A673 (cell line): Measurements from ENCODE around the gene QPCTL. TPM values are rescaled to one million over a fixed set of nuclear protein-coding genes. Genes with fewer than 3 reads are reported as not detected.

Source experiments
- BruUV-seq: library from RNA; stranded (reverse); fragments of 400-500 nt; replicated peaks from 2 replicates; lab custom pipeline; 2021; lab: Mats Ljungman, UMichigan
- CTCF ChIA-PET: fragments of 300-600 bp; sonication (Branson Sonifier 250); formaldehyde crosslinking; loops from one replicate; lab custom pipeline; 2022; ENCODE audit warnings: antibody characterized with exemption; lab: Charles Lee
- POLR2A ChIA-PET: fragments of 300-600 bp; sonication (Branson Sonifier 250); formaldehyde crosslinking; loops from one replicate; lab custom pipeline; 2022; ENCODE audit warnings: antibody characterized with exemption; ENCODE audit not compliant: low non-redundant PET; lab: Charles Lee
- DNase-seq: peaks from one replicate; pipeline ENCODE4 v3.0.0-alpha.2; 2015; ENCODE audit warnings: low spot score
- H3K27ac ChIP-seq: fragments of 200-600 bp; sonication (generic); 2 replicates; pipeline ENCODE4 v1.5.1; 2016; ENCODE audit warnings: mixed run types, low read depth, mild to moderate bottlenecking, mixed read lengths, antibody characterized with exemption, low read length; ENCODE audit not compliant: poor library complexity, severe bottlenecking
- H3K27me3 ChIP-seq: fragments of 200-600 bp; sonication (generic); replicated peaks from 2 replicates; pipeline ENCODE4 v1.6.1; 2017; ENCODE audit warnings: mixed run types, low read depth, mild to moderate bottlenecking, mixed read lengths, antibody characterized with exemption, low read length; ENCODE audit not compliant: insufficient read depth, poor library complexity
- H3K36me3 ChIP-seq: fragments of 200-600 bp; sonication (generic); 2 replicates; pipeline ENCODE4 v1.6.1; 2016; ENCODE audit warnings: mixed run types, mild to moderate bottlenecking, mixed read lengths, antibody characterized with exemption, low read length; ENCODE audit not compliant: insufficient read depth, poor library complexity, severe bottlenecking
- H3K4me1 ChIP-seq: fragments of 200-600 bp; sonication (generic); 2 replicates; pipeline ENCODE4 v1.6.1; 2017; ENCODE audit warnings: mixed run types, mild to moderate bottlenecking, mixed read lengths, antibody characterized with exemption, low read length; ENCODE audit not compliant: insufficient read depth, poor library complexity, severe bottlenecking
- H3K4me3 ChIP-seq: fragments of 200-600 bp; sonication (generic); 2 replicates; pipeline ENCODE4 v1.5.1; 2016; ENCODE audit warnings: low read depth, mixed run types, mild to moderate bottlenecking, mixed read lengths, low read length; ENCODE audit not compliant: poor library complexity, severe bottlenecking
- H3K9me3 ChIP-seq: fragments of 200-600 bp; sonication (generic); 2 replicates; pipeline ENCODE4 v1.6.1; 2016; ENCODE audit warnings: mixed run types, low read depth, mild to moderate bottlenecking, mixed read lengths, antibody characterized with exemption, low read length; ENCODE audit not compliant: poor library complexity, severe bottlenecking
- CTCF ChIP-seq: fragments of 300-800, 200-600 bp; sonication (generic); conservative IDR thresholded peaks from 2 replicates; pipeline ENCODE4 v1.5.1; 2017; ENCODE audit warnings: low read depth, mild to moderate bottlenecking, antibody characterized with exemption, low read length, moderate library complexity, mixed read lengths
- EZH2 ChIP-seq: fragments of 200-600 bp; sonication (generic); IDR thresholded peaks from 2 replicates; pipeline ENCODE4 v1.6.1; 2017; ENCODE audit warnings: borderline replicate concordance, low read depth, mild to moderate bottlenecking, mixed read lengths, antibody characterized with exemption, low read length; ENCODE audit not compliant: poor library complexity, severe bottlenecking
- intact Hi-C: fragments of 100-400 bp; cut with micrococcal nuclease; formaldehyde crosslinking; loops from one replicate; pipeline ENCODE4 v1.10.0; 2022; ENCODE audit not compliant: unreplicated experiment
- total RNA-seq: library from RNA; stranded (reverse); gene quantifications from 2 replicates; pipeline ENCODE4 v1.2.3, GENCODE V29; 2021

The QPCTL gene
- total RNA-seq, 1 experiment from 2014 or later, result 12.8 TPM

GRCh38 chr19:45701676-45702075 is 9.2 kb downstream of the QPCTL start:
- no peak for DNase-seq
- intact Hi-C loops, result no loop called here
- Histone ChIP-seq H3K36me3 (peaks cover 4% of the 10 kb centered on the region), H3K4me1 (no peaks in the 10 kb centered on the region), H3K9me3 (no peaks in the 10 kb centered on the region), H3K27ac (no peak overlapping the region), H3K4me3 (no peak overlapping the region), H3K27me3 (no peaks in the 10 kb centered on the region)
- no TSS peak for BruUV-seq
- ChIA-PET CTCF (interaction anchor here (0.7 kb wide), 1 partner anchor 217 kb away, joined by 3 read pairs; no protein-coding TSS in a partner anchor), POLR2A (no interaction called here)
- no peak for TF ChIP-seq EZH2
- TF ChIP-seq CTCF, result no peak

- no peaks in the 10 kb centered on the region for H3K27me3 ChIP-seq
- peaks cover 4% of the 10 kb centered on the region for H3K36me3 ChIP-seq
- POLR2A ChIA-PET, result no interaction called here
- no peaks in the 10 kb centered on the region for H3K9me3 ChIP-seq
- intact Hi-C loops, result no loop called here
- DNase-seq, result no peak
- TF ChIP-seq CTCF (no peak), EZH2 (no peak)
- H3K4me3 ChIP-seq, result no peak overlapping the region
- no peaks in the 10 kb centered on the region for H3K4me1 ChIP-seq
- CTCF ChIA-PET, result no interaction called here
- no TSS peak for BruUV-seq
- H3K27ac ChIP-seq, result no peak overlapping the region
Observed at GRCh38 chr19:45705115-45705514, 12.6 kb downstream of the QPCTL start.

GRCh38 chr19:45705710-45706415 is 13.4 kb downstream of the QPCTL start:
- no peaks in the 10 kb centered on the region for H3K9me3 ChIP-seq
- ChIA-PET CTCF (no interaction called here), POLR2A (no interaction called here)
- intact Hi-C loops, result no loop called here
- H3K4me3 ChIP-seq, result no peak overlapping the region
- H3K27ac ChIP-seq, result no peak overlapping the region
- no peaks in the 10 kb centered on the region for H3K27me3 ChIP-seq
- no peaks in the 10 kb centered on the region for H3K4me1 ChIP-seq
- TF ChIP-seq EZH2 (no peak), CTCF (no peak)
- DNase-seq, result no peak
- peaks cover 4% of the 10 kb centered on the region for H3K36me3 ChIP-seq
- no TSS peak for BruUV-seq
